GM21576 (cell line): ENCODE measurements around the gene SLC22A23.

ENCODE experiments used
- ATAC-seq: cut with Tn5 transposase; IDR thresholded peaks from one replicate; pipeline ENCODE4 v1.9.1; 2021; ENCODE audit warnings: mild to moderate bottlenecking, moderate library complexity; ENCODE audit not compliant: unreplicated experiment

The SLC22A23 gene

DNA sequence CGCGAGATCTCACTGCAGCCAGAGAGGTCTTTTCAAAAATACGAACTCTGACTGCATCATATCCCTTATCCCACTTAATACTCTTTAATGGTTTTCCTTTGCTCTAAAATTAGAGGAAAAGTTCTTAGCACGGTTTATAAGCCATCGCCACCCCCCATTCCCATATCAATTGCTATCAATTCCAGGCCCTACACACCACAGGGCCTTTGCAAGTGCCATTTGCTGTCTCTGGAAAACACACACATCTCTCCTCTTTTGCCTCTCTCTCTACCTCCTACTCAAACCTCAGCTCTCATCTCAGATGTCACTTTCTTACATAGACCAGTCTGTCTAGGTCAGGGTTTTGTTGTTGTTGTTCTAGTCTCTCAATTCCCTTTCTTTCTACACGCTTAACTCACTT, 9.8 kb downstream of the SLC22A23 start:
- ATAC-seq: no peak

GRCh38 chr6:3446184-3446583, 10.7 kb downstream of the SLC22A23 start:
- ATAC-seq: no peak

DNA sequence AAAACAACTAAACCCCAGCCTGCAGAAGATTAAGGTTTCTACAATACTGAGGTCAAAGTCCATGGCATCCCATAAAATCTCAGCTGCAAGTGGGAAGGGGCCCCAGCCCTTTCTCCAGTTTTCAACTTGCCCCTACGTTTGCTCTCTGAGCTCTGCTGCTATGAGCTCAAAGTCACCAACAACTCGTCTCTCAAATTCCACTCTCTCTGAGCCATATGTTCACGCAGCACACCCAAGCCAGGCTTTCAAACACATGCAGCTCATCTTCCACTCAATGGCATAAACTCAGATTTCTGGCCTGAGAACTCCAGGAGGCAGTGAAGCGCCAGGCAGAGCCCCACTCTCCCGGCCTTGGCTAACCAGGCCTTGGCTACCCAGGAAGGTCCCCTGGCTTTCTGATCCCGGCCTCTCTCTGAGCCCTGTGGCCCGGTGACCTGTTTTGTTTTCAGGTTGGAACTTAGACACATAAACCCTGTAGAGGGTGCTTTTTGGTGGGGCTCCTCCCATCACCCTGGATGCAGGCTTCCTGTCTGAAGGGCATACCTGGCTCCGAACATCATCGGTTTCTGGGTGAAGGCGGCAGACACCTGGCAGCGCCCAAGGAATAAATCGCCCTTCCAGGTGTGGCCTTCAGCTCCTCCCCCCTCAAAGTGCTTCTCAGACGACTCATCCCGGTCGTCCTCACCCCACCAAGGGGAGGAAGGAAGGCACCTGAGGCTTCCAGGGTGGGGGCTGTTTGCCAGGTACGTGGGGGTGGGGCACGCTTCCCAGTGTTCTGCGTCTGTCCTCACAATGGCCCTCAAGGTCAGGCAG, 12.4 kb downstream of the SLC22A23 start:
- ATAC-seq: no peak

- ATAC-seq: no peak
These were observed 13.7 kb downstream of the SLC22A23 start for GRCh38 chr6:3443221-3443515.

DNA sequence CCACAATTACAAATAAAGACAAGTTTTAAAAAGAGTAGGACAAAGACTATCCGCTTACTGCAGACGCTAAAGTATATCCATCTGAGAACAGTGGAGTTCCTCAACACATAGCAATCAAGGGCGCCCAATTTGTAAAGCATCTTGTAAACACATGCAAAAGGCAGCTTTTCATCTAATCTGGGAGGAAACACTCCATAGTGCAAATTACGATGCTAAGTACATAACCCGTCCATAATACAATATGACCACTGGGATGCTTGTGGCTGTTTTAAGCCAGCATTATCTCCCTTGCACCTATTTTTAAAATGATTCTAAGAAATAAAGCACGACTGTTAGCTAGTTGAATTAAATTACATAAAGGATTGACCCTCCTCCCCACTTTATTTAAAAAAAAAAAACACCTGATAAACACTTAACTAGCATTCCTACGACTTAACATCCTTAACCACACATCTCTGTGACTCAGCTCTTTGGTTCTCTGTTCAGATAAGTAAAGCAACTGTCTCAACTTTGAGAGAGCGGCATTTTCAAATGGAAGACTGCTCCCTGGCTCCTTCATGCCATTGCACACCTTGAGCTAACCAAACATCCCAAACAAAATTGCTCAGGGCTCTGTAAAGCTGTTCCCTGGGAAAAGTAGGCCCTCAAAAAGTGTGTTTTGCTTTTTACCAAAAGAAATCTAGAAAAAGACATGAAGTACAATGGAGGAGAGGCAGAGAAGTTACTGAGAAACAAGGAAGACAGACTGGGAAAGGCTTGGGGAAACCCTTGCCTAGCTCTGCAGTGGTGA, 14.2 kb downstream of the SLC22A23 start:
- no peak for ATAC-seq

GRCh38 chr6:3440911-3441310, 15.9 kb downstream of the SLC22A23 start:
- ATAC-seq: no peak

- ATAC-seq: no peak
These were observed 16.9 kb downstream of the SLC22A23 start for GRCh38 chr6:3439961-3440360.

- ATAC-seq: no peak
These were observed 18.4 kb downstream of the SLC22A23 start for GRCh38 chr6:3438190-3439167.

- ATAC-seq: no peak
These were observed 23.8 kb downstream of the SLC22A23 start for GRCh38 chr6:3433005-3433404.

DNA sequence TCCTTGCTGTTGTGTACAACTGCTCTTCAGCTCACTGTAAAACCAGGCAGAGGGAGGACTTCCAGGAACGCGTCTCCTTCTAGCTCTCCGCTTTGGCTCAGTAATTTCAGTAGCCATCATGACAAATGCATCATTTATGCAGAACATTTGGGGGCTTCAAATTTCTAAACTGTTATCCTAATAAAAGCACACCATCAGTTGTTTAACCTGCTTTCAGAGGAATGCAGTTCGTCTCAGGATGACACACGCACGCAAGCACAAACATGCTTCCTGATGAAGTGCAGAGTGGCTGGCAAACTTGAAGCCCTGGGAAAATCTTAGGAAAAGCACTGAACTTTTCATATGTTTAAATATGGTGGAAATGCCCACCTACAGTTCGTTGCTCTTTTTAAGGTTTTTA, 24.4 kb downstream of the SLC22A23 start:
- ATAC-seq: no peak

GRCh38 chr6:3431994-3432393, 24.9 kb downstream of the SLC22A23 start:
- ATAC-seq: no peak

DNA sequence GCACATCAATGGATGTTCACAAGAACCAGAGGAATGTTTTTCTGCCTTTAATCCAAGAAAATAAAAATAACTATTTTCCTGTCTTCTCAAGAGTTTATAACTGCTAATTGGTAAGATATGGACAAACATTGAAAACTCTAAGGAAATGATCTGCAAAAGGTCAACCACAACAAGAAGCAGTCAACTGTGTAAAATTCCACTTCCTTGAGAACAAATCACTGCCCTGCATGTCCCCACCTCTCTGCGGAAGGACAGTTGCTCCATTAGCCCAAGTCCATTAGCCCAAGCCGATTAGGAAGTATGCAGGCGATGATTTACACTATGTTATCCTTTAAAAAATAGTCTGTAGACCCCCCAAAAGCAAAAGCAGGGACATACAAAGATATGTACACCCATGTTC, 27.6 kb downstream of the SLC22A23 start:
- no peak for ATAC-seq

DNA sequence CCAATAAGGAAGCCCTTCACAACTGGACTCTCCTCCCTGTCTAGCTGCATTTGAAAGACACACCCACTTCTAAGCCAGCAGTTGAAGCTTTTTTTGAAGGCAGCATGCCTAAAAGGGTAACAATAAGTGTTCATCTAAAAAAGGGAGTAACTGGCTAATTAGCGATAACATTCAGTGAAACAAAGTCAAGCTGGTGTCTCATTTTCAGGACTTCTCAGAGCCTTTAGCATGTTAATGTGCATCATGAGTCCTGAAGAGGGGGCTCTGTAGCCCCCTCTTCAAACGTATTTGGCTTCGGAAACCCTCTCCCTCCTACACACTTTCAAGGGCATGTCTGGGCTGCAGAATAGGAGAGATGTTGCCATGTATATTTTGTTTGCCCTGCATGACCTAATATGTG, 28.1 kb downstream of the SLC22A23 start:
- no peak for ATAC-seq

- ATAC-seq: no peak
These were observed 28.6 kb downstream of the SLC22A23 start for GRCh38 chr6:3428247-3428646.

DNA sequence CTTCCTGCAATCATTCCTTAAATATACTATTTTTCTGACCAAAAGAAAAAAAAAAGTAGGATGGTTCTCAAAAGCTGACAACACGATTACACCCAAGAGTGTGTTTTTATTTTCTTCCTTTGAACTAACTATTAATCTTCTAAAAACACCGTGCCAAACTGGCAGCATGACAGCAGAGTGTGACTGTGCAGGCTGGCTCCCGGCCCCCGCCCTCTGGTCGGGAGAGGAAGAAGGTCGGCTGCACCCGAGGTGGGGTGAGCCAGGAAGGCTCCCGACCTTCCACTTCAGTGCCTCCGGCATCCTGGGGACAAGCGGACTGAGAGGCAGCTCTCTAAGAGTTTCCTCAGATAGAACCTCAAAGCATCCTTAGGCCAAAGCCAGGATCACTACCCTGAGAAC, 29.2 kb downstream of the SLC22A23 start:
- no peak for ATAC-seq

- no peak for ATAC-seq
These were observed 29.7 kb downstream of the SLC22A23 start for GRCh38 chr6:3426927-3427686.

DNA sequence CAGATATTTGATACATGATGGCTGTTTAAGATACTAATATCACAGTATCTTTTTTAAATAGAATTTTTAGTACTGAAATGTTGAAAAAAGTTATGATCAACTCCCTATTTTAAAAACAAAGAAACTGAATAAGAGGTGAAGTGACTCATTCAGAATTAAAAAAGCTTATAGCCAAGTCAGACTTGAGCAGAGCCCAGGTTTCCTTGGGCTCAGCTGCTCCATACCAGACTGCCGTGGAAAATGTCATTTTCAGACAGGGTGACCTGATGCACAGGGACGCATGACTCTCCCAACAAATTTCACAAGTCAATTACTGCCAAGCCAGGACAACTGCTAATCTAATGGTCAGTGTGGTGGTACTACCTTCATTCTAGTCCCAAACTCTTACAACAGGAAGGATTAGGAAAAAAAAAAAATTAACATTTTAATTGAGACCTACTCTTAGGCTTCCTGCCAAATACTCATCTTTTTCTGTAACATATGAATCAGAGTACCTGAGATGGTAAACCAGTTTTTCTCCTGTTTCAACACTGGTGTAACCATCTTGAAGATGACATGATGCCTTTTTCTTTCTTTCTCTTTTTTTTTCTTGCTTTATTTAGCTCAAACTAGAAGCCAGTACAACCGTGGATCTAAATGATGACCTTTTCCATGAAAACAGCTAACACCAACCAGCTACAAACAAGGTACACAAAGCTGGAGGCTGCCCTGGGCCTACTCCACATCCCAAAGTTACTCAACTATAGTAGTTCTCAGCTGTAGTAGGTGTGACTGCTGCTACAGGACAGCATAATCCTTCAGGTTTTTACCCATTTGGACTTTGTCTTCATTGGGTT, 30.5 kb downstream of the SLC22A23 start:
- no peak for ATAC-seq

DNA sequence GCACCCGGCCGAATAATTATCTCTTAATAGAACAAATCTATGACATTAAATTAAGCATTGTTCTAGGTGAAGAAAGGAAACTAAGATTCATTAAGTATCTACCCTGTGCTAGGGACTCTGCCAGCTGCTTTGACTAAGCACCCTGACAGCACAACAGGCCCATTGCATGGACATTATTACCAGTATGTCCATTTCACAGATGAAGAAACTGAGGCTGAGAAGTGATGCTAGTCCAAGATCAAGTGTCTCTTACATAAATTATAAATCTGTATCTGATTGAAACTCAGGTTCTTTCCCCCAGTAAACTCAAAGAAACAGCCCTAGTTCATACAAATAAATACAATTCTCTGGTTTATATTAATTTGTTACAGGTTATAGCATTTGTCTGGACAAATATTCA, 31.3 kb downstream of the SLC22A23 start:
- ATAC-seq: no peak

DNA sequence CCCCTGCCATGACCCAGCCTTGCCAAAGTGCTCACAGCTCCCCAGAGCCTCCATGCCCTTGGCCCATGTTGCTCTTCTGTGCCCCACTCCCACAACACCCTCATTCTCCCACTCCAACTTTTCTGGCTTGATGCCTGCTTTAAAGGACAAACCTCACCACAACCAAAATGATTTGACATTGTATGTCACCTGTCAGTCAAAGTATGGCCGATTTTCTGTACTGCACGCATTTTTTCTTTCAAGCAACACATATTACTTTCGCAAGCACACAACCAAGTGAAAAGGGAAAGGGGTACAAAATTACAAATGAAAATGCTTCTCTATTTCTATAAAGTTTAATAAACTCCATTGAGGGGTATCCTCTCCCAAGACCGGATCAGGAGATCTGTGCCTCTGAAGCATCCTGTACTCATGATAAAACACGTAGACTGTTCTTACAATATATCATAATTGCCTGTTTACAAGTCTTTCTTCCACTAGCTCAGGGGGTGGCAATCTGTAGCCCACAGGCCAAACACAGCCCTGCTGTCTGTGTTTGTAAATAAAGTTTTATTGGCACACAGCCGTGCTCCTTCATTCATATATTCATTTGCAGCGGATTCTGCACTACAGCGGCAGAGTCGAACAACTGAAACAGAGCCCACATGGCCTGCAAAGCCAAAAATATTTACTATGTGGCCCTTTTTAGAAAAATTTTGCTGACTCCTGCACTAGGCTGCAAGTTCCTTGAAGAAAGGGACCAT, 32.5 kb downstream of the SLC22A23 start:
- no peak for ATAC-seq
